Stimulated activated naive CD4-positive, alpha-beta T cell treated with Interleukin-2 at 50 U/mL for 16 hours (primary cell): ENCODE measurements around the gene ST6GALNAC5.

Experiments
- DNase-seq: peaks from one replicate; lab custom pipeline; 2025; lab: John Stamatoyannopoulos, UW

The ST6GALNAC5 gene

GRCh38 chr1:77012066-77012465, 144.8 kb downstream of the ST6GALNAC5 start:
- DNase-seq = no peak

GRCh38 chr1:77014073-77014788, 147.0 kb downstream of the ST6GALNAC5 start:
- no peak for DNase-seq

- no peak for DNase-seq
Measured at GRCh38 chr1:77015748-77016341, 148.6 kb downstream of the ST6GALNAC5 start.

GRCh38 chr1:77016386-77016985, 149.2 kb downstream of the ST6GALNAC5 start:
- no peak for DNase-seq

- DNase-seq = no peak
Measured at GRCh38 chr1:77018311-77018710, 151.0 kb downstream of the ST6GALNAC5 start.

- DNase-seq = no peak
Measured at GRCh38 chr1:77018761-77019160, 151.5 kb downstream of the ST6GALNAC5 start.

- no peak for DNase-seq
Measured at GRCh38 chr1:77021732-77022131, 154.5 kb downstream of the ST6GALNAC5 start.

- no peak for DNase-seq
Measured at GRCh38 chr1:77024500-77024899, 157.2 kb downstream of the ST6GALNAC5 start.

GRCh38 chr1:77025599-77025998, 158.3 kb downstream of the ST6GALNAC5 start:
- no peak for DNase-seq

- no peak for DNase-seq
Measured at GRCh38 chr1:77026135-77026534, 158.9 kb downstream of the ST6GALNAC5 start.

- DNase-seq = no peak
Measured at GRCh38 chr1:77026640-77027039, 159.4 kb downstream of the ST6GALNAC5 start.

GRCh38 chr1:77027847-77028246, 160.6 kb downstream of the ST6GALNAC5 start:
- DNase-seq = no peak

- DNase-seq = no peak
Measured at GRCh38 chr1:77030401-77031105, 163.3 kb downstream of the ST6GALNAC5 start.

- DNase-seq = no peak
Measured at GRCh38 chr1:77031106-77031662, 163.9 kb downstream of the ST6GALNAC5 start.

GRCh38 chr1:77036560-77036959, 169.3 kb downstream of the ST6GALNAC5 start:
- DNase-seq = no peak

GRCh38 chr1:77037038-77037437, 169.8 kb downstream of the ST6GALNAC5 start:
- DNase-seq = no peak

GRCh38 chr1:77038000-77038399, 170.7 kb downstream of the ST6GALNAC5 start:
- no peak for DNase-seq

- DNase-seq = no peak
Measured at GRCh38 chr1:77039111-77039510, 171.8 kb downstream of the ST6GALNAC5 start.

- no peak for DNase-seq
Measured at GRCh38 chr1:77039739-77040138, 172.5 kb downstream of the ST6GALNAC5 start.

- DNase-seq = no peak
Measured at GRCh38 chr1:77040826-77041225, 173.5 kb downstream of the ST6GALNAC5 start.

GRCh38 chr1:77044133-77044849, 177.0 kb downstream of the ST6GALNAC5 start:
- no peak for DNase-seq

GRCh38 chr1:77047575-77047974, 180.3 kb downstream of the ST6GALNAC5 start:
- no peak for DNase-seq
